Colonic mucosa (tissue), 4 donors: Measurements from ENCODE around the gene PTCH1. TPM values are rescaled to one million over a fixed set of nuclear protein-coding genes. Genes with fewer than 3 reads are reported as not detected.

Experiments
- DNase-seq: peaks from one replicate; pipeline ENCODE4 v3.0.0-alpha.2; 2020
- H3K27ac ChIP-seq: fragments of 200-600 bp; one replicate; pipeline ENCODE4 v1.8.0; 2021
- H3K27me3 ChIP-seq: fragments of 200-600 bp; one replicate; pipeline ENCODE4 v1.8.0; 2021
- H3K36me3 ChIP-seq: fragments of 200-600 bp; one replicate; pipeline ENCODE4 v1.8.0; 2021
- H3K4me1 ChIP-seq: fragments of 200-600 bp; one replicate; pipeline ENCODE4 v1.8.0; 2021; ENCODE audit warnings: mild to moderate bottlenecking
- H3K4me3 ChIP-seq: fragments of 200-600 bp; one replicate; pipeline ENCODE4 v1.8.0; 2021
- H3K9ac ChIP-seq, 2 donors: one replicate each; pipeline ENCODE4 v1.7.0; 2013; ENCODE audit warnings: control low read depth in 2 of 2, low read depth in 2 of 2, low read length in 2 of 2
- H3K9me3 ChIP-seq: fragments of 200-600 bp; one replicate; pipeline ENCODE4 v1.8.0; 2021
- CTCF ChIP-seq: fragments of 200-600 bp; IDR thresholded peaks from one replicate; pipeline ENCODE4 v1.8.0; 2022; ENCODE audit warnings: antibody characterized with exemption, mild to moderate bottlenecking
- intact Hi-C: fragments of 100-400 bp; cut with DNase I; formaldehyde crosslinking; loops from one replicate; pipeline ENCODE4 v1.14.1; 2022
- total RNA-seq, 2 donors: library from RNA; stranded (reverse); fragmentation: NEBNext Ultra II Directional in 1 of 2; extraction: Animal tissue kit (Norgen Biotek cat#: 25700) in 1 of 2; gene quantifications; one replicate each; pipeline ENCODE4 v1.2.1, GENCODE V29; 2021
- donor health status: healthy.
- donor health status: DM: no; HTN: no; CAD: no.
- donor health status: DM: no; HTN: no; CAD: no.

PTCH1 gene
- total RNA-seq, 2 donors from 2014 or later, result 18.7 to 24.6 TPM

DNA sequence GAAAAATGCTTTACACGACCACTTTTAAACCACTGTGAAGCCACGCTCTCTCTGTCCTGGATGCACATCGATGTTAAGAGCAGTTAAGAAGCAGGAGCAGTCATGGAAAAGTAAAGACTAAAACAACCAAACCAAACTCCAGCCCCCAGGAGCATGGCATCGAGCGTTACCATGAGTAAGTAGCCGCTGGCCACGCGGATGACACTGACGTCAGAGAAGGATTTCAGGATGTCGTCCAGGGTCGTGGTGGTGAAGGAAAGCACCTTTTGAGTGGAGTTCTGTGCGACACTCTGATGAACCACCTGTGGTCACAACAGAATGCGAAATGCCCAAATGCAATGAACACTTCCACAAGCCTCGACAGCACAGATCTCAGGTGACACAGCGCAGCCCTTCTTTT is 38.9 kb downstream of the PTCH1 start:
- Histone ChIP-seq H3K9me3 (no peaks in the 10 kb centered on the region), H3K36me3 (no peaks in the 10 kb centered on the region), H3K4me1 (no peaks in the 10 kb centered on the region), H3K27me3 (no peaks in the 10 kb centered on the region), H3K9ac (no peak overlapping the region), H3K4me3 (no peak overlapping the region), H3K27ac (no peak overlapping the region)
- TF ChIP-seq CTCF, result no peak
- intact Hi-C loops, result no loop called here
- DNase-seq, result no peak

- DNase-seq, result no peak
- intact Hi-C loops, result no loop called here
- TF ChIP-seq CTCF, result no peak
- Histone ChIP-seq H3K36me3 (no peaks in the 10 kb centered on the region), H3K9ac (no peak overlapping the region), H3K4me1 (no peaks in the 10 kb centered on the region), H3K27me3 (no peaks in the 10 kb centered on the region), H3K9me3 (no peaks in the 10 kb centered on the region), H3K4me3 (no peak overlapping the region), H3K27ac (no peak overlapping the region)
These were observed 39.3 kb downstream of the PTCH1 start for GRCh38 chr9:95477441-95477840.

DNA sequence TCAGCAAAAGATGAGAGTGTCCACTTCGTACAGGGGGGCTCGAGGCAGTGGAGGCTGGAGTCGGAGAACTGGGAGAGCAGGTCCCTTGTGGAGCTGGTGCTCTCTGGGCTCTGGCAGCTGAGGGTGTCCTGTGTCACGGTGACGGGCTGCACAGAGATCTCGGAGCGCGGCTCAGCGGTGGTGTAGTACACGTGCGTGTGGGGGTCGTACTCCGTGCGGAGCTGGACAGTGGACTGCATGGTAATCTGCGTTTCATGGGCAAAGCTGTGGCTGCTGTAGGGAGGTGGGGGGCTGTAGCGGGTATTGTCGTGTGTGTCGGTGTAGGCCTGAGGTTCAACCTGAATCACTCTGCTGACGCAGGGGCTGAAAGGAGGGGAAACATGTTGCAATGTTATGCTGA is 48.0 kb downstream of the PTCH1 start:
- no peak for DNase-seq
- TF ChIP-seq CTCF, result no peak
- no peak overlapping the region for H3K9ac ChIP-seq
- no peak overlapping the region for H3K4me3 ChIP-seq
- H3K27ac ChIP-seq, result no peak overlapping the region
- no peaks in the 10 kb centered on the region for H3K9me3 ChIP-seq
- intact Hi-C loops, result no loop called here
- no peaks in the 10 kb centered on the region for H3K27me3 ChIP-seq
- peaks cover 1% of the 10 kb centered on the region for H3K4me1 ChIP-seq
- H3K36me3 ChIP-seq, result no peaks in the 10 kb centered on the region

DNA sequence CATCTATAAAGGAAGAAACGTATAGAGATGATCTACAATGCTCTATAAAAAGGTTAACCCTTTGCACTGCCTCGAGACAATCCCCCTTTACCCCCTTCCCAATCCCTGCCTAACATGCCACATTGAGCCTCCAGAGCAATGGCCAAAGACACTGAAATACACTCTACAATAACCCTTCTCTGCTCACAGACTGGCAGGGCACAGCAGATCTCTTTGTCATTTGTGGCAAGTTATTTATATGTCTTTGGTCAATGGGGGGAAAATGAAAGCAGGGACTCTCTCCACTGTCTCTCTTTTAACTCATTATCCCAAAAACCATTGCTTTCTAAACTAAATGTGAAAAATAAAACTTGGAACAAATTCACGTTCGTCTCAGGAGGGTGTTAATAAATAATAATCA is 51.7 kb downstream of the PTCH1 start:
- no peak for DNase-seq
- Histone ChIP-seq H3K9ac (no peak overlapping the region), H3K27me3 (no peaks in the 10 kb centered on the region), H3K9me3 (no peaks in the 10 kb centered on the region), H3K36me3 (no peaks in the 10 kb centered on the region), H3K4me1 (peaks cover 6% of the 10 kb centered on the region), H3K4me3 (no peak overlapping the region), H3K27ac (no peak overlapping the region)
- TF ChIP-seq CTCF, result no peak
- intact Hi-C loops, result no loop called here

GRCh38 chr9:95463148-95464060 is 53.4 kb downstream of the PTCH1 start:
- no peaks in the 10 kb centered on the region for H3K36me3 ChIP-seq
- peak overlapping the region; percentile 58 for H3K27ac ChIP-seq
- peak overlapping the region; percentile 17 to 62 for H3K9ac ChIP-seq
- no peak for DNase-seq
- peak overlapping the region; percentile 10 for H3K4me3 ChIP-seq
- H3K9me3 ChIP-seq, result no peaks in the 10 kb centered on the region
- intact Hi-C loops, result no loop called here
- H3K4me1 ChIP-seq, result peaks cover 6% of the 10 kb centered on the region
- no peaks in the 10 kb centered on the region for H3K27me3 ChIP-seq
- no peak for TF ChIP-seq CTCF
